Endothelial cell of umbilical vein (primary cell): Measurements from ENCODE around the gene SNX22.

ENCODE experiments used
- CTCF ChIP-seq, 2 donors: IDR thresholded peaks; 1 replicate in 1 of 2; 2 replicates in 1 of 2; pipeline ENCODE4 v1.5.1; 2011; ENCODE audit warnings: low read length in 2 of 2, mild to moderate bottlenecking in 2 of 2, moderate library complexity in 2 of 2, control low read depth in 1 of 2, inconsistent platforms in 1 of 2, low read depth in 1 of 2; ENCODE audit not compliant: insufficient read depth in 1 of 2; ENCODE audit errors: extremely low read depth in 1 of 2
- EZH2 ChIP-seq: IDR thresholded peaks from 2 replicates; pipeline ENCODE4 v1.6.1; 2012; ENCODE audit warnings: borderline replicate concordance, low read depth, mild to moderate bottlenecking, moderate library complexity, low read length, inconsistent platforms; ENCODE audit not compliant: severe bottlenecking
- MAX ChIP-seq: IDR thresholded peaks from 2 replicates; pipeline ENCODE4 v1.6.1; 2011; ENCODE audit not compliant: insufficient read depth, insufficient read length
- POLR2A ChIP-seq: IDR thresholded peaks from 2 replicates; pipeline ENCODE4 v1.6.1; 2012; ENCODE audit warnings: low read depth, mild to moderate bottlenecking, control low read depth, low read length
- POLR2AphosphoS5 ChIP-seq: IDR thresholded peaks from 2 replicates; pipeline ENCODE4 v1.6.1; 2012; ENCODE audit warnings: low read depth, mild to moderate bottlenecking, control low read depth, low read length, moderate library complexity; ENCODE audit not compliant: insufficient read depth

- TF ChIP-seq POLR2A: no peak
- no peak for TF ChIP-seq CTCF (IDR thresholded peaks at IDR 0.05; ENCODE audit: extremely low read depth in 1 of 2, insufficient read depth in 1 of 2, low read depth in 1 of 2, low read length in 2 of 2)
- TF ChIP-seq POLR2AphosphoS5: no peak
- no peak for TF ChIP-seq MAX
- no peak for TF ChIP-seq EZH2
These were observed 33.6 kb upstream of the SNX22 start for GRCh38 chr15:64117759-64118487.
